ENCODE measurements around the gene RCHY1. TPM values are rescaled to one million over a fixed set of nuclear protein-coding genes. Genes with fewer than 3 reads are reported as not detected.
"Not testable (repeated sequence)": the region's sequence is repeated elsewhere in the genome, so short reads cannot be mapped to it uniquely, and the experiment has no call there.

RCHY1 gene
- total and polyA plus RNA-seq, 8 donors: 28.3 to 44.5 (median 40.0) TPM

GRCh38 chr4:75544870-75545269 is 30.7 kb upstream of the RCHY1 start:
- Histone ChIP-seq H3K27ac (no peak overlapping the region), H3K4me3 (no peak overlapping the region), H3K9me3 (no peaks in the 10 kb centered on the region), H3K27me3 (no peaks in the 10 kb centered on the region), H3K36me3 (peaks cover 0 to 11% of the 10 kb centered on the region in 2 donors), H3K4me1 (no peaks in the 10 kb centered on the region)
- ATAC-seq (no peak), DNase-seq (no peak)
- intact Hi-C loops (cut with DNase I): no loop called here
- TF ChIP-seq CTCF (IDR thresholded peaks at IDR 0.05): no peak

GRCh38 chr4:75544220-75544619 is 30.0 kb upstream of the RCHY1 start:
- DNase-seq; H3K27me3 ChIP-seq; H3K4me3 ChIP-seq; ATAC-seq; H3K9me3 ChIP-seq; intact Hi-C loops (cut with DNase I); H3K4me1 ChIP-seq; H3K27ac ChIP-seq: not testable (repeated sequence)
- H3K36me3 ChIP-seq: peaks cover 0 to 11% of the 10 kb centered on the region in 2 donors

- intact Hi-C loops (cut with DNase I): no loop called here
- no peaks in the 10 kb centered on the region for H3K9me3 ChIP-seq
- no peak for DNase-seq
- no peak overlapping the region for H3K4me3 ChIP-seq
- TF ChIP-seq CTCF (IDR thresholded peaks at IDR 0.05): no peak
- H3K4me1 ChIP-seq: no peaks in the 10 kb centered on the region
- H3K27me3 ChIP-seq: no peaks in the 10 kb centered on the region
- ATAC-seq: no peak
- peaks cover 0 to 11% of the 10 kb centered on the region in 2 donors for H3K36me3 ChIP-seq
- no peak overlapping the region for H3K27ac ChIP-seq
Measured at GRCh38 chr4:75542824-75543223, 28.6 kb upstream of the RCHY1 start.

- intact Hi-C loops (cut with DNase I); ATAC-seq; H3K4me1 ChIP-seq; H3K27me3 ChIP-seq; H3K4me3 ChIP-seq; H3K27ac ChIP-seq; DNase-seq: not testable (repeated sequence)
- peaks cover 0 to 14% of the 10 kb centered on the region in 2 donors for H3K36me3 ChIP-seq
- H3K9me3 ChIP-seq: peaks cover 0 to 13% of the 10 kb centered on the region in 2 donors
Measured at GRCh38 chr4:75537308-75537707, 23.1 kb upstream of the RCHY1 start.

- Histone ChIP-seq H3K36me3 (peaks cover 0 to 48% of the 10 kb centered on the region in 2 donors), H3K9me3 (peaks cover 0 to 20% of the 10 kb centered on the region in 2 donors)
- intact Hi-C loops (cut with DNase I); H3K4me3 ChIP-seq; H3K4me1 ChIP-seq; ATAC-seq; H3K27ac ChIP-seq; DNase-seq; H3K27me3 ChIP-seq: not testable (repeated sequence)
Measured at GRCh38 chr4:75533926-75534325, 19.7 kb upstream of the RCHY1 start.

- H3K27me3 ChIP-seq; intact Hi-C loops (cut with DNase I); H3K4me3 ChIP-seq: not testable (repeated sequence)
Measured at GRCh38 chr4:75533339-75533887, 19.2 kb upstream of the RCHY1 start.

GRCh38 chr4:75531536-75532143 is 17.4 kb upstream of the RCHY1 start:
- Histone ChIP-seq H3K36me3 (peaks cover 0 to 70% of the 10 kb centered on the region in 2 donors), H3K9me3 (peaks cover 0 to 20% of the 10 kb centered on the region in 2 donors)
- DNase-seq; ATAC-seq; intact Hi-C loops (cut with DNase I); H3K27me3 ChIP-seq; H3K27ac ChIP-seq; H3K4me3 ChIP-seq; H3K4me1 ChIP-seq: not testable (repeated sequence)

More at GRCh38 chr4:75533339-75533887, 19.2 kb upstream of the RCHY1 start:
- not testable (repeated sequence) for ATAC-seq, DNase-seq, H3K4me1 ChIP-seq, H3K27ac ChIP-seq
- peaks cover 0 to 20% of the 10 kb centered on the region in 2 donors for H3K9me3 ChIP-seq
- H3K36me3 ChIP-seq: peaks cover 0 to 53% of the 10 kb centered on the region in 2 donors
